Body of pancreas (tissue), 4 donors: ENCODE data around the gene TMEM52. TPM values are rescaled to one million over a fixed set of nuclear protein-coding genes. Genes with fewer than 3 reads are reported as not detected.

Experiments
- ATAC-seq: fragments of 150-250 bp; one replicate; pipeline ENCODE4 v1.9.1; 2016
- DNase-seq, 4 donors: peaks; one replicate each; pipeline ENCODE4 v3.0.0-alpha.2; 2019
- H3K27ac ChIP-seq, 4 donors: fragments of 200-600 bp; sonication (generic); 1 replicate in 3 of 4; 2 replicates in 1 of 4; pipeline versions ENCODE4 v1.5.1 to v1.6.1; 2016 to 2019; ENCODE audit warnings: mild to moderate bottlenecking in 1 of 4, mixed read lengths in 1 of 4, moderate library complexity in 1 of 4
- H3K27me3 ChIP-seq, 2 donors: fragments of 200-600 bp; sonication (generic); one replicate each; pipeline ENCODE4 v1.6.0; 2016; ENCODE audit warnings: mild to moderate bottlenecking in 1 of 2
- H3K36me3 ChIP-seq, 2 donors: fragments of 200-600 bp; sonication (generic); replicated peaks in 1 of 2; 2 replicates each; pipeline ENCODE4 v1.5.1; 2016; ENCODE audit warnings: low read depth in 2 of 2; ENCODE audit not compliant: insufficient read depth in 1 of 2
- H3K4me1 ChIP-seq: fragments of 200-600 bp; sonication (generic); one replicate; pipeline ENCODE4 v1.6.0; 2016
- H3K4me3 ChIP-seq, 2 donors: fragments of 200-600 bp; sonication (generic); 1 replicate in 1 of 2; 2 replicates in 1 of 2; pipeline ENCODE4 v1.5.1; 2016 to 2019
- H3K9me3 ChIP-seq, 3 donors: fragments of 200-600 bp; sonication (generic); 1 replicate in 2 of 3; 2 replicates in 1 of 3; pipeline ENCODE4 v1.5.1; 2016
- CTCF ChIP-seq, 7 experiments: fragments of 450-650 bp in 4 of 7; fragments of 200-600 bp in 3 of 7; sonication (generic) in 3 of 7; IDR thresholded peaks; one replicate each; pipeline ENCODE4 v1.5.1; 2016 to 2019; ENCODE audit warnings: antibody characterized with exemption in 7 of 7
- POLR2A ChIP-seq, 3 donors: fragments of 450-650 bp; IDR thresholded peaks; one replicate each; pipeline ENCODE4 v1.6.1; 2016; ENCODE audit warnings: antibody characterized with exemption in 3 of 3, mild to moderate bottlenecking in 2 of 3
- WGBS, 2 donors: methylation state at CpG; one replicate each; pipeline ENCODE4 v1.1.5; 2017; 5-methylcytosine and 5-hydroxymethylcytosine counted together
- intact Hi-C: fragments of 100-400 bp; cut with DNase I; formaldehyde crosslinking; loops from one replicate; pipeline ENCODE4 v1.15.1; 2023
- total RNA-seq, 2 donors: library from RNA; depleted of rRNA; stranded (reverse); fragments of >200 nt; gene quantifications; one replicate each; pipeline ENCODE4 v1.1.0, GENCODE V29; 2016

TMEM52 gene
- total RNA-seq, 2 donors from 2014 or later: 65.6 to 107 TPM

- TF ChIP-seq CTCF (IDR thresholded peaks at IDR 0.05): no peak
- TF ChIP-seq POLR2A (IDR thresholded peaks at IDR 0.05): no peak
- DNase-seq (no peak), ATAC-seq (no peak)
- WGBS, 2 donors: 82 to 85% methylated on average over 15 to 35 of the region's 38 CpGs
- intact Hi-C loops: no loop called here
- H3K27me3 ChIP-seq: no peaks in the 10 kb centered on the region
- no peaks in the 10 kb centered on the region for H3K9me3 ChIP-seq
- H3K36me3 ChIP-seq: no peaks in the 10 kb centered on the region
- H3K4me3 ChIP-seq: no peak overlapping the region
- H3K27ac ChIP-seq: no peak overlapping the region
- peaks cover 8% of the 10 kb centered on the region for H3K4me1 ChIP-seq
Observed at GRCh38 chr1:1956586-1957532, 37.8 kb upstream of the TMEM52 start.

DNA sequence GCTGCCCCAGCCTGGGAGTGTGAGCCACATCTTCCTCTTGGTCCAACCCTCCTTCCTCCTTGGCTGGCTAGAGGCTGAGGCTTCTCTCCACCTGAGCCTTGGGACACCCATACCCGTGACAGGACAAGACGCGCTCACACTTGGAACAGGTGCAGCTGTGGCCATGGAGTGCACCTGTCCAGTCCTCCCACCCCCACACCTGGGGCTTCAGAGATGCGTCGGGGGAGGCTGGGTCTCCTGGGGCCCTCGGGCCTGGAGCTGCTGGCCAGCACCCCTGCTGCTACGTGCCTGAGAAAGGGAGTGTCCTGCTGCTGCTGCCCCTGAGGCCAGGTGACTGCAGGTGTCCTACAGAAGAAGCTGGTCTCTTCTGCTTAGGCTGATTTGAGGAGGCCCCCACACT lies 37.0 kb upstream of the TMEM52 start:
- Histone ChIP-seq H3K36me3 (no peaks in the 10 kb centered on the region), H3K4me1 (peaks cover 8% of the 10 kb centered on the region), H3K9me3 (no peaks in the 10 kb centered on the region), H3K27me3 (no peaks in the 10 kb centered on the region), H3K4me3 (no peak overlapping the region), H3K27ac (no peak overlapping the region)
- DNase-seq (no peak), ATAC-seq (no peak)
- TF ChIP-seq CTCF (IDR thresholded peaks at IDR 0.05) (no peak), POLR2A (IDR thresholded peaks at IDR 0.05) (no peak)
- 68 to 81% methylated on average over 3 to 7 of the region's 7 CpGs for WGBS, 2 donors
- intact Hi-C loops: no loop called here

GRCh38 chr1:1955621-1956094 lies 36.6 kb upstream of the TMEM52 start:
- WGBS, 2 donors: 64 to 80% methylated on average over 11 to 14 of the region's 14 CpGs
- TF ChIP-seq CTCF (IDR thresholded peaks at IDR 0.05): no peak
- Histone ChIP-seq H3K27me3 (no peaks in the 10 kb centered on the region), H3K9me3 (no peaks in the 10 kb centered on the region), H3K27ac (no peak overlapping the region), H3K36me3 (no peaks in the 10 kb centered on the region), H3K4me3 (no peak overlapping the region), H3K4me1 (peaks cover 8% of the 10 kb centered on the region)
- no peak for DNase-seq
- intact Hi-C loops: no loop called here
- no peak for ATAC-seq

DNA sequence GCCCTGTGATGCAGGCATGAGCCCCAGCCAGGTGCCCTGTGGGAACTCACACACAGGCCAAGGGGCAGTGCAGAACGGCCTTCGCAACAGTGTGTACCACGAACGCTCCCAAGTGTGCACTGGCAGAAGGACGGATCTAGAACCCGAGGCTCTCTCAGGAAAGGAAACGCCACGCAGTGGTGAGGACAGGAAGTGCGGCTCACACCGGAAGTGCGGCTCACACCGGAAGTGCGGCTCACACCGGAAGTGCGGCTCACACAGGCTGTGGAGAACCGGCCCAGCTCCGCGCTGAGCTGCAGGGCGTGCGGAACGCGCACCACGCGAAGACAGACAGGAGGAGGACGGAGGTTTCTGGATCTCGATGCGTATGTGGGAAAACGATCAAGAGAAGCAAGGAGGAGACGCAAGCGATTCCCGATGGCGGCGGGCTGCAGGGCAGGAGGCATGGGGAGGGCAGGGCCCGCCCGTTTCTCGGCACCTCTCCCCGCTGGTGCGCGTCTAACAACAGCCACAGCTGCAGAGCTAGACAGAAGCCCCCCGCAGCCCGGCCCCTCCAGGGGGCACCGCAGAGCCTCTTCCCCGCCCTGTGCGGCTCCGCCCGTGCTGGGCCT lies 35.9 kb upstream of the TMEM52 start:
- DNase-seq (no peak), ATAC-seq (no peak)
- 82 to 86% methylated on average over 39 to 41 of the region's 46 CpGs for WGBS, 2 donors
- Histone ChIP-seq H3K36me3 (no peaks in the 10 kb centered on the region), H3K4me1 (peaks cover 5% of the 10 kb centered on the region), H3K27me3 (no peaks in the 10 kb centered on the region), H3K9me3 (no peaks in the 10 kb centered on the region), H3K27ac (no peak overlapping the region), H3K4me3 (no peak overlapping the region)
- TF ChIP-seq CTCF (IDR thresholded peaks at IDR 0.05) (no peak), POLR2A (IDR thresholded peaks at IDR 0.05) (no peak)
- intact Hi-C loops: no loop called here
